Suprapubic skin (tissue), 4 donors: ENCODE measurements around the gene JAKMIP1. TPM values are rescaled to one million over a fixed set of nuclear protein-coding genes. Genes with fewer than 3 reads are reported as not detected.

Source experiments
- DNase-seq, 2 donors: peaks; one replicate each; pipeline ENCODE4 v3.0.0-alpha.2; 2019; ENCODE audit warnings: low spot score in 2 of 2
- H3K27ac ChIP-seq: fragments of 200-600 bp; sonication (generic); one replicate; pipeline ENCODE4 v1.5.1; 2019
- H3K27me3 ChIP-seq: fragments of 200-600 bp; sonication (generic); one replicate; pipeline ENCODE4 v1.5.1; 2019
- H3K36me3 ChIP-seq: fragments of 200-600 bp; sonication (generic); one replicate; pipeline ENCODE4 v1.5.1; 2019
- H3K4me1 ChIP-seq: fragments of 200-600 bp; sonication (generic); one replicate; pipeline ENCODE4 v1.5.1; 2019
- H3K4me3 ChIP-seq: fragments of 200-600 bp; sonication (generic); one replicate; pipeline ENCODE4 v1.5.1; 2019; ENCODE audit warnings: mild to moderate bottlenecking
- H3K9me3 ChIP-seq: fragments of 200-600 bp; sonication (generic); one replicate; pipeline ENCODE4 v1.5.1; 2019
- EP300 ChIP-seq: sonication (generic); formaldehyde crosslinking; IDR thresholded peaks from one replicate; pipeline ENCODE4 v1.6.1; 2017; ENCODE audit warnings: antibody characterized with exemption
- POLR2A ChIP-seq, 2 donors: fragments of 450-650 bp; IDR thresholded peaks; one replicate each; pipeline ENCODE4 v1.6.1; 2017; ENCODE audit warnings: antibody characterized with exemption in 2 of 2, mild to moderate bottlenecking in 2 of 2, moderate library complexity in 2 of 2
- POLR2AphosphoS5 ChIP-seq, 3 donors: sonication (generic); formaldehyde crosslinking; IDR thresholded peaks; one replicate each; pipeline ENCODE4 v1.6.1; 2017; ENCODE audit warnings: antibody characterized with exemption in 3 of 3
- WGBS: methylation state at CpG from one replicate; pipeline ENCODE4 v1.1.5; 2018; 5-methylcytosine and 5-hydroxymethylcytosine counted together
- total RNA-seq, 4 donors: library from RNA; depleted of rRNA; stranded (reverse); fragments of >200 nt; gene quantifications; one replicate each; pipeline ENCODE4 v1.1.0, GENCODE V29; 2016
- TF ChIP-seq, protein P1 (sequence below), 2 donors: fragments of 200-600 bp in 1 of 2; fragments of 450-650 bp in 1 of 2; sonication (generic) in 1 of 2; IDR thresholded peaks; one replicate each; pipeline ENCODE4 v1.5.1; 2016 to 2019; ENCODE audit warnings: antibody characterized with exemption in 2 of 2, mild to moderate bottlenecking in 1 of 2, moderate library complexity in 1 of 2

JAKMIP1 gene
- total RNA-seq, 4 donors from 2014 or later: 0.24 TPM; not detected in 3

- Histone ChIP-seq H3K27ac (no peak overlapping the region), H3K4me3 (no peak overlapping the region), H3K9me3 (no peaks in the 10 kb centered on the region), H3K36me3 (no peaks in the 10 kb centered on the region), H3K27me3 (peaks cover 28% of the 10 kb centered on the region), H3K4me1 (peaks cover 5% of the 10 kb centered on the region)
- 80% methylated on average over 12 of the region's 12 CpGs for whole genome bisulfite sequencing
- TF ChIP-seq POLR2A (IDR thresholded peaks at IDR 0.05) (no peak), POLR2AphosphoS5 (IDR thresholded peaks at IDR 0.05) (no peak), EP300 (no peak)
- TF ChIP-seq, protein P1, sequence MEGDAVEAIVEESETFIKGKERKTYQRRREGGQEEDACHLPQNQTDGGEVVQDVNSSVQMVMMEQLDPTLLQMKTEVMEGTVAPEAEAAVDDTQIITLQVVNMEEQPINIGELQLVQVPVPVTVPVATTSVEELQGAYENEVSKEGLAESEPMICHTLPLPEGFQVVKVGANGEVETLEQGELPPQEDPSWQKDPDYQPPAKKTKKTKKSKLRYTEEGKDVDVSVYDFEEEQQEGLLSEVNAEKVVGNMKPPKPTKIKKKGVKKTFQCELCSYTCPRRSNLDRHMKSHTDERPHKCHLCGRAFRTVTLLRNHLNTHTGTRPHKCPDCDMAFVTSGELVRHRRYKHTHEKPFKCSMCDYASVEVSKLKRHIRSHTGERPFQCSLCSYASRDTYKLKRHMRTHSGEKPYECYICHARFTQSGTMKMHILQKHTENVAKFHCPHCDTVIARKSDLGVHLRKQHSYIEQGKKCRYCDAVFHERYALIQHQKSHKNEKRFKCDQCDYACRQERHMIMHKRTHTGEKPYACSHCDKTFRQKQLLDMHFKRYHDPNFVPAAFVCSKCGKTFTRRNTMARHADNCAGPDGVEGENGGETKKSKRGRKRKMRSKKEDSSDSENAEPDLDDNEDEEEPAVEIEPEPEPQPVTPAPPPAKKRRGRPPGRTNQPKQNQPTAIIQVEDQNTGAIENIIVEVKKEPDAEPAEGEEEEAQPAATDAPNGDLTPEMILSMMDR (IDR thresholded peaks at IDR 0.05): no peak
- DNase-seq: no peak
Observed at GRCh38 chr4:6013564-6013963, 186.8 kb downstream of the JAKMIP1 start.

DNA sequence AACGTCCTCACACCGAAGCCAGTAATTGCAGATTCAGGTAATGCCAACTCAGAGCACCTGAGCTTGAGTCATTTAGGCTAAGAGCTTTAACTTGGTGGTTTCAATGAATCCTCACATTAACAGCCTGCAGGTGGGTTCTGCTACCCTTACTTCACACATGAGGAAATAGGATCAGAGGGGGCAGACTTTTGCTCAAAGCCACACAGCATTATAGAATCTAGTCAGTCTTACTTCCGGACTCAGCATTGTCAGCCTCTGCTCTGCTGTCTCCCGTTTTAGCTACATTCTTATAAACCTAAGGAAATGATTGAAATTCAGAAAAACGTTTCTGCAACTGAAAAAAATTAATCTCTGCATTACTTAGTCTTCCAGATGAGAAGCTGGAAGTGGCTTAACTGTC lies 188.1 kb downstream of the JAKMIP1 start:
- no peak for TF ChIP-seq POLR2A (IDR thresholded peaks at IDR 0.05)
- no peak for TF ChIP-seq POLR2AphosphoS5 (IDR thresholded peaks at IDR 0.05)
- TF ChIP-seq EP300: no peak
- TF ChIP-seq, protein P1 (IDR thresholded peaks at IDR 0.05): no peak
- Histone ChIP-seq H3K36me3 (no peaks in the 10 kb centered on the region), H3K27me3 (peaks cover 41% of the 10 kb centered on the region), H3K9me3 (no peaks in the 10 kb centered on the region), H3K4me1 (peaks cover 5% of the 10 kb centered on the region), H3K4me3 (no peak overlapping the region), H3K27ac (no peak overlapping the region)
- WGBS: 54% methylated on average over 5 of the region's 5 CpGs
- no peak for DNase-seq

DNA sequence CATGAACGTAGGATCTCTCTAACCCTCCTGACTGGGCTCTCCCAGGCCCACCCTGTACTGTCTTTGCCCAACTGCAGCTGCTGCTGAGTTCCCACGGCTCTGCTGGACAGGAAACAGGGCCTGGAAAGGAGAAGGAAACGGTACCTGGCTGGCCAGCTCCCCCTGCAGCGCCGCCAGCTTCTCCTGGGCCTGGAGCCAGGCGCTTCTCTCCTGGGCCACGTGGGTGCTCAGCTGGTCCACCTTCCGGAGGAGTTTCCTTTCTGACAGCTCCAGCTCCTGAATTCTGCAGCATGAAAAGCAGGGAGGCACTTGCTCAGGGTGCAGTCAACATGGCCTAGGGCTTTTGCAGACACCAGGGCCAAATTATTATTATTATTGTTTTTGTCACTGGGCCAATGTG lies 188.7 kb downstream of the JAKMIP1 start:
- peaks cover 47% of the 10 kb centered on the region for H3K27me3 ChIP-seq
- WGBS: 8% methylated on average over 6 of the region's 8 CpGs
- no peak for DNase-seq

GRCh38 chr4:6011271-6011671 lies 189.1 kb downstream of the JAKMIP1 start:
- H3K27me3 ChIP-seq: peaks cover 51% of the 10 kb centered on the region

More for the DNA sequence above, 188.7 kb downstream of the JAKMIP1 start:
- Histone ChIP-seq H3K9me3 (no peaks in the 10 kb centered on the region), H3K36me3 (no peaks in the 10 kb centered on the region), H3K4me3 (no peak overlapping the region), H3K4me1 (peaks cover 5% of the 10 kb centered on the region), H3K27ac (no peak overlapping the region)
- TF ChIP-seq POLR2A (IDR thresholded peaks at IDR 0.05): no peak
- no peak for TF ChIP-seq EP300

GRCh38 chr4:6010789-6011188 lies 189.6 kb downstream of the JAKMIP1 start:
- Histone ChIP-seq H3K4me3 (no peak overlapping the region), H3K36me3 (no peaks in the 10 kb centered on the region)
- WGBS: 77% methylated on average over 3 of the region's 3 CpGs

More at GRCh38 chr4:6011271-6011671, 189.1 kb downstream of the JAKMIP1 start:
- no peaks in the 10 kb centered on the region for H3K9me3 ChIP-seq
- peaks cover 5% of the 10 kb centered on the region for H3K4me1 ChIP-seq
- H3K36me3 ChIP-seq: no peaks in the 10 kb centered on the region
- no peak overlapping the region for H3K4me3 ChIP-seq
- TF ChIP-seq POLR2AphosphoS5 (IDR thresholded peaks at IDR 0.05): no peak
- TF ChIP-seq, protein P1 (IDR thresholded peaks at IDR 0.05): no peak
- TF ChIP-seq POLR2A (IDR thresholded peaks at IDR 0.05): no peak
- no peak for TF ChIP-seq EP300
- no peak overlapping the region for H3K27ac ChIP-seq
- no peak for DNase-seq
- 53% methylated on average over 11 of the region's 12 CpGs for WGBS

More at GRCh38 chr4:6010789-6011188, 189.6 kb downstream of the JAKMIP1 start:
- no peak overlapping the region for H3K27ac ChIP-seq
- no peaks in the 10 kb centered on the region for H3K9me3 ChIP-seq
- TF ChIP-seq EP300: no peak
- no peak for TF ChIP-seq POLR2A (IDR thresholded peaks at IDR 0.05)
- no peak for TF ChIP-seq POLR2AphosphoS5 (IDR thresholded peaks at IDR 0.05)
- TF ChIP-seq, protein P1 (IDR thresholded peaks at IDR 0.05): no peak
- H3K27me3 ChIP-seq: peaks cover 52% of the 10 kb centered on the region
- DNase-seq: no peak
- peaks cover 5% of the 10 kb centered on the region for H3K4me1 ChIP-seq
